NOMO-1 (cell line): Measurements from ENCODE around the gene CDK5R1.
"Not testable (repeated sequence)": the region's sequence is repeated elsewhere in the genome, so short reads cannot be mapped to it uniquely, and the experiment has no call there.

Experiments
- DNase-seq, 2 experiments: peaks; one replicate each; lab custom pipeline; 2025; ENCODE audit not compliant: unreplicated experiment in 2 of 2; lab: John Stamatoyannopoulos, UW

The CDK5R1 gene

DNA sequence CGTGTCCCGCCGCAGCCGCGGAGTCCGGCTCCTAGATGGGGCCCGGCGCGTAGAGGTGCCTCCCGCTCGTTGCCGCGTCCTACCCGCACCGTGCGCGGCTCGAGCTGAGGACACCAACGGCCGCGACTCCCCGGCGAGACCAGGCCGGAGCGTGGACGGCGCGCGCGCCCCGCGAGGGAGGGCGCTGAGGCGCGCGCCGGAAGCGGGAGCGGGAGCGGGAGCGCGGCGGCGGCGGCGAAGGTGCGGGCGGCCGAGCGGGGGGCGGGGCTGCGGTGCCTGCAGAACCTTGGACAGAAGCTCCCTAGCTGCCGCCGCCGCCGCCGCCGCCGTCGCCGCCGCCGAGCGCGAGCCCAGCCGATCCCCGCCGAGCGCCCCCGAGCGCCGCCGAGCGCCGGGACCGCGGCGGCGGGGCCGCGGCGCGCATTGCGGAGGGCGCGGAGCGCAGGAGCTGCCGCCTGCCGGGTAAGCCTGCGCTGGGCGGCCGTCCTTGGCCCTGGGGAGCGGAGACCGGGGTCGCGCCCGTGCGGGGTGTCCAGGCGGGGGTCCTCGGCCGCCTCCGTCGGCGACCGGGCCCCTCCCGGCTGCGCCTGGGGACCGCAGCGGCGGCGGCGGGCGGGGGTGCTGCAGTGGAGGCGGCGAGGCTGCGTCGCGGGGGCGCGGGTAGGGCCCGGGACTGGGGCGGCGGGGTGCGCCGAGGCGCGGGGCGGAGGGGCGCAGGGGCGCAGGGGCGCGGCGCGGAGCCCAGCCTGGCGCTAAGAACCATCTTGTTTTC, at the start of gene CDK5R1:
Gene CDK5R1, plus strand, starts transcription at position 293 of the 772 bp plus-strand sequence. CDS start 628 bp downstream, outside the sequence.
- peak; percentile 41 to 75 for DNase-seq

DNA sequence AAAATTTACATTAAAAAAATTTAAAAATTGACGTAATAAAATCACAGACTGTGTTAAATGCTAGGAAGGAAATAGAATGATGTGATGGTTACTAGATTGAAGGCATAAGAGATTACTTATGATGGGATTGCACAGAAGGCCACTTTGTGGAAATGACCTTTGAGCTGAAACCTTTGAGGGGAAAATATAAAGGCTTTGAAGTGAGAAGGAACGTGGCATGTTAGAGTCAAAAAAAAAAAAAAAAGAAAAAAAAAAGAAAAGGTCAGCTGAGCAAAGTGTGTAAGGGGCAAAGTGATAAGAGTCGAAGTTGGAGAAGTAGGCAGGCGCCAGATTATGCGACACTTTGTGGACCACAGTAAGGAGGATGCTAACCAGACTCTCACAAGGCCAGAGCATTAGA, 46.1 kb upstream of the CDK5R1 start:
- DNase-seq = no peak

DNA sequence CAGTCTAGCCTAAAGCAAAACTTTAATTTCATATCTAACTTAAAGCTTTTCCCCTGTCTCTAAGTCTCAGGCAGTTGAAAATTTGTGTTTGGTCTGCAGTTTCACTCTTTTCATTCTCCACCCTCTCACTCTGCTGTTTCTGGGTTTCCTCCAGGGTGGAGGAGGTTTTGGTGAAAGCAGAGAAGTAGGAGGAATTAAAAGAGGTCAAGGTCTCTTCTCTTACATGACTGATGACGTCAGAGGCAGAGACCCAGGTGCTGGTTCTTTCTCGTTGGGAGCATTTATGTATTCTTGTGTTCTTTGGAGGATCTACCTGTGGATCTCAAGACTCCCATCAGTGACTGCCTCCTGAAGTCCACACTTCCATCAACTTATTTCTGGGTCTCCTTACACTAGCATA, 44.9 kb upstream of the CDK5R1 start:
- DNase-seq = no peak

DNA sequence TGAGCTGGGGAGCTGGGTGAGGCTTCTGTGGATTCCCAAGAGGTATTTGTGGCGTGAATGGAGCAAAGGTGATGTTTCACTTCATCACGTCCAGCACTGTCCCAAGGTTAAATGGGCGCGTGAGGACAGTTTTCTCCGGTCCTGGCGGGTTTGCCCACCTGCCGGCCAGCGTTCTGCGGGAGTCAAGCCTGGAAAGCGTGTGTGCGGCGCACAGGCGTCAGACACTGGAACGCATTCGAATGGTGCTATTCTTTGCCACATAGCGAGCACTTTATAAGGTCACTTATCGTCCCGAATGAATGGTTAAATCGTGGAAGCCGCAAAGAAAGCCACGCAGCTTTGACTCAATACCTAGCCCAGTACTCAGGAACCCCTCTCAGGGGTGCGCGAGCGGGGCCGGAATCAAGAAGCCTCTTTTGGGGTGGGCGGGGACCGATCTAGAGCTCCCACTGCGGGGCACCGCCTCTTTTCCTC, 42.9 kb upstream of the CDK5R1 start:
- no peak for DNase-seq

DNA sequence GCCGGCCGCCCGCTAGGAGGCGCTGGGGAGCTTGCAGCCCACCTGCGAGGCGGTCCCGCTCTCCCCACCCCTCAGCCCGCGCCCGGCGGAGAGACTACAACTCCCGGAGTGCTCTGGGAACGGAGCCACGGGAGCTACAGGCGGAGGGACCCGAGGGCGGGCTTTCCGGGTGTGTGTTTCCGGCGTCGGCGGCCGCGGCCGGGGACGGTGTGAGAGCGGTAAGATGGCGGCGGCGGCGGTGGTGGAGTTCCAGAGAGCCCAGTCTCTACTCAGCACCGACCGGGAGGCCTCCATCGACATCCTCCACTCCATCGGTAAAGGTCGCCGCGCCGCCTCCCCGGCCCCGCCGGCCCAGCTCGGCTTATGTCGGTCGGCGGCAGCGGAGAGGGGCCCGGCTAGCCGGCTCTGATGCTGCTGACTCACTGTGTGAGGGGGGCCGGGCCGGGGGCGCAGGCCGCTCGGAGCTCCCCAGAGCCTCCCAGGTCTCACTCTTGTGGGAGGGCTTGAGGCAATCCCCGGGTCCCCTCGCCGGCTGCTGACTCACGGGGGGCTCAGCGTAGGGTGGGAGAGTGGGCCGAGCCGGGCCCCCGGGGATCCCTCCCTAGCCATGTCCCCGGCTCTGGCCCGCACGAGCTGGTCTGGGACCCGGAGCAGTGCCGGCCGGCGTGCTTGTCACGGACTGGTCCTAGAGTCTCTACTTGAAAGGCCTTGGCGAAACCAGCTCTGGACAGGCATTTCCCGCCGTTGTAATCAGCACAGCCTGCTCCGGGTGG, 42.3 kb upstream of the CDK5R1 start, which contains the start of gene PSMD11:
Gene PSMD11, plus strand, starts transcription at position 210 of the 773 bp plus-strand sequence. Its CDS starts 14 bp downstream, at position 224.
- DNase-seq = peak; percentile 92 to 97

DNA sequence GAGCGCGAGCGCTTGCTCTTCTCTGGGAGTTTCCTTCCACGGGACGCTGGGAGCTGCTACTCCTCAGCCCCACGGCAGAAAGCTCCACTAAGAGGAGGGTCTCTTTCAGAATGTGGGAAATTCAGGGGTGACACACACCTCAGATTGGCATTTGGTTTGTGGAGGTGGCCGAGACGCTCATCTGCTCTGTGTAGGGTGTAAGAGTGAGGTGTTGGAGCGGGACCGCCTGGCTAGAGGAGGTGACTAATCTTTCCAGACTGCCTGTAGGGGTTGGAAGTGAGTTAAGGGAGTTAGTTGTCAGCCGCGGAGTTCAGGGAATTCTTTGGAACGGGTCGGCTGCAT, 41.7 kb upstream of the CDK5R1 start:
- DNase-seq = peak in 1 of 2 experiments; percentile 23

DNA sequence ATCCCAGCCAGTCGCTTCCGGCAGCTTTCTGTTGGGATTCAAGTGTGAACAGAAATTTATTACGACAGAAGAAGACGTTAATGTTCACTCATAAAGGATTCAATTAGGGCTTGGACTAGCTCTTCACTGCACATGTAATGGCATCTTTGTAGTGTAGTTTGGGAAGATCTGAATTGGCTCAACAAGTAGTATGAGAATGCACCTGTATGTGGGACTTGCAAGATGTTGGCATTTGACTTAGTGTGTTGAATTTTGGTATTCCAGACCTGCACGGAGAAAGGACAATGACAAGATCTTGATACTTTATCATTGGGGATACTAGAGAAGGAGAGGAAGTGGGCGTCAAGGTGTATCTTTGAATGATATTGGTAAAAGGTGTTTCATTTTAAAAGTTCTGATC, 41.3 kb upstream of the CDK5R1 start:
- DNase-seq = no peak

DNA sequence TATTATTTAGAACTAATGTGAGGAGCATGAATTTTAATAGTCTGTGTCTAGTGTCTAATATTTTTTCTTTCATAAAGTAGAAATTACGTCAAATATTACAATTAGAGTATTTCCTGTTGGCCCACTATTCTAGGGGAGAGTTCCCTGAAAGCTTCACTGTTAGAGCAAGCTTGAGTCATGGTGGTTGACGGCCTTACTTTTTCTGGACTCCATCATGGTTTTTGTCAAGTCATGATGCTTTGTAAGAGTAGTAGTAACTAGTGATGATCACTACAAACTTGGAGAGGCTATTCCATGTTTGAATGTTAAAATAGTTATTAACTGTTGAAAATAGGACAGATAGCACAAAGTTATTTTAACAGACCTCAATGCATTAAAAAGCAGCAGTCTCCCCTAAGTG, 40.8 kb upstream of the CDK5R1 start:
- DNase-seq = no peak

DNA sequence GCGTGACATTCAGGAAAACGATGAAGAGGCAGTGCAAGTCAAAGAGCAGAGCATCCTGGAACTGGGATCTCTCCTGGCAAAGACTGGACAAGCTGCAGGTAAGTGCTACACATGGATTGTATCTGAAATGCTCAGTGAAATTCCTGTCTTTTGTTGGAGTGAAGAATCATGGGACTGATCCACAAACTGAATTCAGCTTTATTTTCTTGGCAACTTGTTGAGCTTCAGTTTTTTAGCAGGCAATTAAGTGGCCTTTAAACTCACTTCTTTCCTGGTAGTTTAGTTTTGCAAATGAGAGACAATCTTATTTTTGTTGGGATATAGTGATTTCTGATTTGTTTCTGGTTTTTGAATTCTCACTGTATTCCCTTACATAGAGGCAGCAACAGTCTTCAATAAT, 39.8 kb upstream of the CDK5R1 start:
- no peak for DNase-seq

DNA sequence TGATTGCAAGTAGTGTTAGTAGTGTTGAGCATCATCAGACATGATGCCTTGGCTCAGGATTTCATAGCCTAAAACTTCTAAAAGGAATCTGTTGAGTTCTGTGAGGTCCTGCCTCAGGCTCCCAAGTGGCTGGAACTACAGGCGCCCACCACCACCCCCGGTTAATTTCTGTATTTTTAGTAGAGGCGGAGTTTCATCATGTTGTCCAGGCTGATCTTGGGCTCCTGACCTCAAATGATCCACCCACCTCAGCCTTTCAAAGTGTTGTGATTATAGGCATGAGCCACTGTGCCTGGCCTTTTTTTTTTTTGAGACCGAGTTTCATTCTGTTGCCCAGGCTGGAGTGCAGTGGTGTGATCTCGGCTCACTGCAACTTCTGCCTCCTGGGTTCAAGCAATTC, 36.8 kb upstream of the CDK5R1 start:
- no peak for DNase-seq

DNA sequence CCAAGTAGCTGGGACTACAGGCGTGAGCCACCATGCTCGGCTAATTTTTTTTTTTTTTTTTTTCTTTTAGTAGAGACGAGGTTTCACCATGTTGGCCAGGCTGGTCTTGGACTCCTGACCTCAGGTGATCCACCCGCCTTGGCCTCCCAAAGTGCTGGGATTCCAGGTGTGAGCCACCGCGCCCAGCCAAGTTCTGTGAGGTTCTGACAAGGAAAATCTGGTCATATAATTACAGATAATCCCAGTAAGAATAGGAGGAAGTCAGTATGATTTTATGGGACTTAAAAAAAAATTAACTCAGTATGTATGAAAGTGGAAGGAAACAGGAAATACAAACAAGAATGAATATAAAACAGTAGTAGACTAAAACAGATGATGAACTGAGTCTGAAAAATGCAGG, 36.4 kb upstream of the CDK5R1 start:
- not testable (repeated sequence) for DNase-seq

DNA sequence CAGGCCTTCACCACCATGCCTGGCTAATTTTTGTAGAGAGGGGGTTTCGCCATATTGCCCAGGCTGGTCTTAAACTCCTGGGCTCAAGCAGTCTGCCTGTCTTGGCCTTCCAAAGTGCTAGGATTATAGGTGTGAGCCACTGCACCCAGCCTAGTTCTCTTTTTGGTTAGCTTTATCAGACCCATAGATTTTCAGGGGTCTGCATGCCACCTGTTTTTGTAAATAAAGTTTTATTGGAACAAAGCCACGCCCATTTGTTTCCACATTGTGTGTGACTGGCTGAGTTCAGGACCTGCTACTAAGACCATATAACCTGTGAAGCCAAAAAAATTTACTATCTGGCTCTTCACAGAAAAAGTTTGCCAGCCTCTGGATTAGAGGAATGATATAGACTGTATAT, 34.9 kb upstream of the CDK5R1 start:
- no peak for DNase-seq

DNA sequence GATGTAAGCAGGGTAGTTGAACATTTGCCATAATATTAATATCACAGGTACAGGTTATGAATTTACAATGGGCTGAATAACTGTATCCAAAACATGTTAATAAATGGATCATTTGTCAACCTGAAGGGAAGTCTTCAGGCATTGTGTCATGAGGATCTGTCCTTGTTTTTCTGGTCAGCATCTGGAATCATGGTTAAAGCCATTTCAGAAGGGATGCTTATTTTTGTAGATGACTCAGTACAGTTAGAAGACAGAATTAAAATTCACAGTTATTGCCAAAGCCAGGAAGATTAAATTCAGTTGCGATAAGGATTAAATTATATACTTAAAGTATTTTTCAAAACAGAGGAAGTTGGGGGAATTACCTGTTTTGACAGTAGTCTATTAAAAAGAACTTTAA, 34.5 kb upstream of the CDK5R1 start:
- no peak for DNase-seq

DNA sequence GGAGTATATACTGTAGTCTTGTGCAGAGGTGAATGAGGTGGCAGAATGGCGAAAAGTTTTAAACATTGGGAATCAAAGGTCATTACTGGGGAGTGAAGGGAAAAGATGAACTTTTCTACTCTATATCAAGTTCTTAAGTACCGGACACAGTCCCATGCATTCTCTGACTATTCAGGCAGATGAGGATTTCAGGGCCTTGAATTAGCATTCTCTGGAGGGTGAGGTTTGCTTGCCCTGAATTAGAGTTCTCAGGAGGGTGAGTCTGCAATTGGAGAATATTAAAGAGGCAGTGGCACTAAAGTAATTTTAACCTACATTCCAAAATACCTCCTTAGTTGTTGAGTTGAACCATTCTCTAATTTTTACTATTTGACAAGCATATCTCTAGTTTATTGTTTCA, 33.4 kb upstream of the CDK5R1 start:
- DNase-seq = no peak

DNA sequence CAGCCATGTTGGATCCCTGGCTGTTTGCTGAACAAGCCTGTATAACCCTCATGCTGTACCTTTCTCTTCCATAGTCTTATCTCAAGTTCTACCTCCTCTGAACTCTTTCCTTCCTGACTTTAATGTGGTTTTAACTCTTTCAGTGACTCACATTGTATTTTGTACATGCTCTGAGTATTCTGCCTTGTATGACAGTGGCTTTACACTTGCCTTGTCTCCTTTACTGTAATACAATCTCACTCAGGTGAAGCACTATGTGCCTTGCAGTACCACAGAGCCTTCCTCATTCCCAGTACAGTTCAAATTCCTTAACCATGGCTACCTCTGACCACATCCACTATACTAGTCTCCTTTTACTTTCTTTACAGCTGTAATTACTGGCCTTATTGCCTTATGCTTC, 28.4 kb upstream of the CDK5R1 start:
- no peak for DNase-seq

DNA sequence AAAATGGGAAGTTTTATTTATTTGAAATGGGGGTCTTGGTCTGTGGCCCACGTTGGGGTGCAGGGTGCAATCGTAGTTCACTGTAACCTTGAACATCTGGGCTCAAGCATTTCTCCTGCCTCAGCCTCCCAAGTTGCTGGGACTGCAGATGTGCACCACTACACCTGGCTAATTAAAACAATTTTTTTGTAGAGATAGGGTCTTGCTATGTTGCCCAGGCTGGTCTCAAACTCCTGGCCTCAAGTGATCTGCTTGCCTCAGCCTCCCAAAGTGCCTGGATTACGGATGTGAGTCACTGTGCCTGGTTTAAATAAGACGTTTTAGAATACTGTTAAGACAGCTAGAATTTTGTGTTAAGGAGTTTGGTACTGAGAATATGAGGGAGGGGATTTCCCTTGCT, 26.7 kb upstream of the CDK5R1 start:
- no peak for DNase-seq

DNA sequence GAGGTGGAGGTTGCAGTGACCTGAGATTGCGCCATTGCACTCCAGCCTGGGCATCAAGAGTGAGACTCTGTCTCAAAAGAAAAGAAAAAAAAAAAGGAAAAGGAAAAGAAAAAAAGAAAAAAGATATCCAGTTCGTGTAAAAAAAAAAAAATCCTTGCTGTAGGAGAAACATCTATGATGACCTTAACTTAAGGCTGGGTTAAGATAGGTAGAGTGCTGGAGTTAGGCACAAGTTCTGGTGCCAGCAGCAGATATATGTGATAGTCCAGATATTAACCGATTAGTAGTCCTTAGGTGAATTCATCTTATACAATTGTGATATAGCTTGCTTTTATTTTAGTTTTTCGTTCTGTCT, 25.3 kb upstream of the CDK5R1 start:
- DNase-seq = no peak

DNA sequence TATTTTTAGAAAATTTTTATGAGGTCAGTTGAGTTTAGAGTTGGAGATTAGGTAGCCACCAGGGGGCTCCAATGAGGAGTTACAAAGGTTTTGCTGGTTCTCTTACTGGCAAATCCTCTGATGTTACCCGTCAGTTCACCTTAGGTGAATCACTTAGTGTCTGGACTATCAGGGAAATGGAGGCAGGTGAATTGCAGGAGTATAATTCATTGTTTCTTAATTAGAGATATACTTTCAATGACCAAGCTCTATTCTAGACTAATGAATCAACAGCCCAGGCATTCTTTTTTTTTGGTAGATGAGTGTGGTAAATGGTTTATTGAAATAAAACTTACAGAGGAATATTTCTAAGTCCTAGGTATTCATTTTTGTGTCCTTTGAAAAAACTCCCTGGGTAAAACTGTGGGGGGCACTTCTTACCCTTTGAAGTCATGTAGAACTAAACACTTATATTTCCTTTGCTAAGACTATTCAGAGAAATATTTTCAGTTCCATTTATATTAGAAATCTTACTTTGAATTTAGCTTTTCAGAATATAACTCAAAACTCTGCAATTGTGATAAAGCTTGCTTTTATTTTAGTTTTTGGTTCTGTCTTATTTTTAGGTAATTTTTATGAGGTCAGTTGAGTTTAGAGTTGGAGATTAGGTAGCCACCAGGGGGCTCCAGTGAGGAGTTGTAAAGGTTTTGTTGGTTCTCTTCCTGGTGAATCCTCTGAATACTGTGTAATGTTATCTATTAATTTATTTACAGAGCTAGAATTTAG, 24.8 kb upstream of the CDK5R1 start:
- peak in 1 of 2 experiments; percentile 52 for DNase-seq

DNA sequence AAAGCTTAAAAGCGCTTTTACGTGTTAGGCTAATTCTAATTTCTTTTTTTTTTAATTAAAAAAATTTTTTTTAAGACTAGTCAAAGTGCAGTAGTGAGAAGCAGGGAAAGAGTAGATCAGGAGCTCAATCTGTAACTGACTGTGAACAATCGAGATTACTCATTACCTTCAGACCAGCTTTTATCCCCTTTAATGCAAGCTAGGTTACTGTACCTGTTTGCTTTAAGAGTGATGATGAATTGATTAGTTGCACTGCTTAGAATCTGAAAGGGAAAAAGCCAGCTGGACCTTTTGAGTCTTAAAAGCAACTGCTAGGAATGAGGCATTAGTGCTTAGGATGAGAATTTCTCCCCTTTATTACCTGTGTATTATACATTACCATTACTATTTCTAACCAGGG, 23.5 kb upstream of the CDK5R1 start:
- DNase-seq = no peak

DNA sequence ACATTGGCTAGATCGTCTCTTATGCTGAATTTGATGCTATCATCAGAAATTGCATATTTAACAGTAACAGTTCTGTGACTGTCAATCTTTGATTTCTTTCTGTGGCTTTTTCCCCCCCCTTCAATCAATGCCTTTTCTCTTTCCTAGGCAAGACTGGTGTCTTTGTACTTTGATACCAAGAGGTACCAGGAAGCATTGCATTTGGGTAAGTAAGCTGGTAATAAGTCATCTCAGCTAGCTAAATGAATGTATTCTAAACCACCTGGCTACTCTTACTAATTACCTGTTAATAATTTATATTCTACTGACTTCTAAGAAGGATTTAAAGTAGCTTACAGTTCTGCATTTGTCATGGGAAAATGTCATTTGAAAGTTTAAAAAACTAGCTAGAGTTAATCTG, 22.4 kb upstream of the CDK5R1 start:
- no peak for DNase-seq

DNA sequence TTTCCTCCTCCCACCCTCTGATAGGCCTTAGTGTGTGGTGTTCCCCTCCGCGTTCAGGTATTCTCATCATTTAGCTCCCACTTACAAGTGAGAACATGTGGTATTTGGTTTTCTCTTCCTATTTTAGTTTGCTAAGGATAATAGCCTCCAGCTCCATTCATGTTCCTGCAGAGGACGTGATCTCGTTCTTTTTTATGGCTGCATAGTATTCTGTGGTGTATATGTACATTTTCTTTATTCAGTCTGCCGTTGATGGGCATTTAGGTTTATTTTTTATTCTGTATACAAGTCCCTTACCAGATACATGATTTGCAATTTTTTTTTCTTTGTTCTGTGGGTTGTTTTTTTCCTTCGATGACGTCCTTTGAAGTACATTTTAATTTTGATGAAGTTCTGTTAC, 18.8 kb upstream of the CDK5R1 start:
- DNase-seq = no peak
